ENCODE measurements around the gene FBXO24.

GRCh38 chr7:100539436-100540006, 46.6 kb upstream of the FBXO24 start:
- TF ChIP-seq POLR2A (IDR thresholded peaks at IDR 0.05; ENCODE audit: low read length) (no peak), GATA1 (IDR thresholded peaks at IDR 0.05; ENCODE audit: low read depth, low read length) (no peak)
